Activated naive CD8-positive, alpha-beta T cell treated with anti-CD3 and anti-CD28 coated beads, Interleukin-2, amount 50 U/mL, for 24 hours (primary cell): ENCODE measurements around the gene FILIP1.

ENCODE experiments used
- ATAC-seq: fragments of 150-1000 bp; cut with Tn5 transposase; one replicate; pipeline ENCODE4 v1.10.0; 2021
- DNase-seq: peaks from one replicate; pipeline ENCODE4 v3.0.0; 2021
- H3K27ac Mint-ChIP-seq: one replicate; pipeline ENCODE4 v1.8.0; 2021; ENCODE audit warnings: mild to moderate bottlenecking, mixed read lengths
- H3K27me3 Mint-ChIP-seq: one replicate; pipeline ENCODE4 v1.8.0; 2021; ENCODE audit warnings: mixed read lengths
- H3K36me3 Mint-ChIP-seq: one replicate; pipeline ENCODE4 v1.8.0; 2021; ENCODE audit warnings: low read depth, mixed read lengths
- H3K4me1 Mint-ChIP-seq: one replicate; pipeline ENCODE4 v1.8.0; 2021; ENCODE audit warnings: mixed read lengths
- H3K4me3 Mint-ChIP-seq: one replicate; pipeline ENCODE4 v1.8.0; 2021; ENCODE audit warnings: mild to moderate bottlenecking, moderate library complexity, mixed read lengths
- H3K9me3 Mint-ChIP-seq: one replicate; pipeline ENCODE4 v1.8.0; 2021; ENCODE audit warnings: mixed read lengths

The FILIP1 gene

DNA sequence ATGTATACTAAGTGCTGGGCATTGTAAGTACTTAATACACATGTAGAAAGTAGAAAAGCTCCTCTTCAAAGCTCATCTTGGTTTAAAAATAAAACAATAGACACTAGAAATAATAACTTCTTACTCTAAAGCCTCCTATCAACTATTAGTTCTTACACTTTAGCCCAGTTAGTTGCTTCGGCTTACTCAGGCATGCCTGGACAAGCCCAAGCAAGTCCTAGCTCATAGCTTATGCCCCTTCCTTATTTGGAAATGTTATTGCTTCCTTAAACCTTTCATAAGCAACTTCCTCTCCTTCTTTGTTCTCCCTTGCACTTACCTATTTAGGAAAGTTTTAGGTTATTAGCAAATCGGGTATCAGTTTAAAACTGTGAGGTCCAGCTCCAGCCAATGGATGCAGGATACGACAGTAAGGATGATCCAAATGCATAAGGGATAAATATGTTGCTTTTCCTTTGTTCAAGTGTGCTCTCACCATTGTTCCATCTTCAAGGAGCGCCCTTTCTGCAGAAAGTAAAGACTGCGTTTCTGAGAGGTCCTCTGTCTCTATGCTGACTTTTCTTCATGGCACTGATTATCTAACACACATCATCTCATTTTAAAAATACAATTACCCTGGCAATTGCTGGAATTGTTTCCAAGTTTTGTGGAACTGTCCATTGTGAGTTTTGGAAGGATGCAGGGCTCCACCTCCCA, 221.3 kb downstream of the FILIP1 start:
- peak overlapping the region; percentile 49 for H3K27ac Mint-ChIP-seq
- no peaks in the 10 kb centered on the region for H3K27me3 Mint-ChIP-seq
- H3K9me3 Mint-ChIP-seq: no peaks in the 10 kb centered on the region
- no peak for DNase-seq
- peaks cover 43% of the 10 kb centered on the region for H3K36me3 Mint-ChIP-seq
- H3K4me3 Mint-ChIP-seq: no peak overlapping the region
- peaks cover 69% of the 10 kb centered on the region for H3K4me1 Mint-ChIP-seq
- ATAC-seq: no peak

DNA sequence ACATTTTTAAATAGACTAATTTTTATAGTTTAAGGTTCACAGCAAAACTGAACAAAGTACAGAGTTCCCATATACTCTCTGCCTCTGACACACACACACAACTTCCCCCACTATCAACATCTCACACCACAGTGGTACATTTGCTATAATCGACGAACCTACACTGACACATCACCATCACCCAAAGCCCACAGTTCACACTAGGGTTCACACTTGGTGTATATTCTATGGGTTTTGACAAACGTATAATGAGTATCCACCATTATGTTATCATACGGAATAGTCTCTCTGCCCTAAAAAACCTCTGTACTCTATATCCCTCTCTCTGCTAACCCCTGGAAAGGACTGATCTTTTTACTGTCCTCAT, 224.6 kb downstream of the FILIP1 start:
- peaks cover 26% of the 10 kb centered on the region for H3K36me3 Mint-ChIP-seq
- DNase-seq (no peak), ATAC-seq (no peak)
- H3K9me3 Mint-ChIP-seq: no peaks in the 10 kb centered on the region
- no peak overlapping the region for H3K27ac Mint-ChIP-seq
- H3K27me3 Mint-ChIP-seq: no peaks in the 10 kb centered on the region
- peaks cover 48% of the 10 kb centered on the region for H3K4me1 Mint-ChIP-seq
- H3K4me3 Mint-ChIP-seq: no peak overlapping the region

DNA sequence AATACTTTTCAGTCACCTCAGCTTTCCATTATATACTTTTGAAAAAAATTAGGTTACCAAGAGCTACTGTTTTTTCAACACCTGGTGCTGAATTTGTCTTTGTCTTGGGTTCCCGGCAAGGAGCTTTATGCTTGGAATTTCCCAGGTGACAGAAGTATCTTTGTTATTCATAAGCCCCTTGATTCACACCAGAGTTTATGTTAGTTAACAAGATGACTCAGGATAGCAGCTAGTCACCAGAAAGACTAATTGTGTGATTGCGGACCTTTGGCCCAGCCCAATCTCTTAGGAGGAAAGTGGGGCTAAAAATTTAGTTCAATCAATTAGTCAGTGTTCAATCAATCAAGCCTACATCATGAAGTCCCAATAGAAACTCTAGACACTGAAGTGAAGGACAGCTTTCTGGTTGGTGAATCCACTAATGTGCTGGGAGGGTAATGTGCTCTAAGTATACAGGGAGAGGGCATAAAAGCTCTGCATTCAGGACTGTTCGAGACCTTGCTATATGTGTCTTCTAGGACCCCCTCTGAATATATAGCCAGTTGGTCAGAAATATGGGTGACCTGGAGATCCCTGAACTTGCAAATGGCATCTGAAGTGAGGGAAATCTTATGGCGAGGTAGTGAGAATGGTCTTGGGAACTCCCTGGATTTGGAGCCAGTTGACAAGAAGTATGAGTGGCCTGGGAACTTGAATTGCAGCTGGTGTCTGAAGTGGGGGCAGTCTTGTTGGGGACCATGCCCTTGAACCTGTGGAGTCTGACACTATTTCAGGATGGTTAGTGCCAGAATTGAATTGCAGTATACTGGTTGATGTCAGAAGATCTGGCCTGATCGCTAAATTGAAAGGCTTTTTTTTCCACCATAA, 225.2 kb downstream of the FILIP1 start:
- peaks cover 44% of the 10 kb centered on the region for H3K4me1 Mint-ChIP-seq

DNA sequence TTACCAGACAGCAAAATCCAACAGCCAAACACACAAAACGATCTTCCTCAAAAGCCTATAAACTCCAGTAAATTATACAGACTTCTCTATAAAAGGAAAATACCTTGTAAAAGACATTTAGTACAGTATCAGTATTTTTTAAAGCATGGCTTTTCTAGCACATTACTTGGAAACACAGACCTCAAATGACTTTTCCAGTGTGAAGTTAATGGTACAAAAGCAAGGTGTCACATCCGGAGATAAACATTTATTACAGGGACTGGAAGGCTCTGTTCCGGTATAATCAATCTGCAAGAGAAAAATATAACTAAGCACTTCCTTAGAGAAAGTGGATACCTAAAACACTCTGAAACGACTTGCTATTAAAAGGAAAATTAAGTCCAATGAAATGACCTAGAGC, 226.1 kb downstream of the FILIP1 start:
- DNase-seq (no peak), ATAC-seq (no peak)
- H3K27ac Mint-ChIP-seq: no peak overlapping the region
- H3K4me1 Mint-ChIP-seq: peaks cover 40% of the 10 kb centered on the region
- H3K27me3 Mint-ChIP-seq: no peaks in the 10 kb centered on the region
- peaks cover 21% of the 10 kb centered on the region for H3K36me3 Mint-ChIP-seq
- no peak overlapping the region for H3K4me3 Mint-ChIP-seq
- no peaks in the 10 kb centered on the region for H3K9me3 Mint-ChIP-seq

More for the DNA sequence above, 225.2 kb downstream of the FILIP1 start:
- H3K9me3 Mint-ChIP-seq: no peaks in the 10 kb centered on the region
- peak overlapping the region; percentile 59 for H3K27ac Mint-ChIP-seq
- ATAC-seq: peak; percentile 74
- H3K4me3 Mint-ChIP-seq: no peak overlapping the region
- H3K27me3 Mint-ChIP-seq: no peaks in the 10 kb centered on the region
- DNase-seq: no peak
- peaks cover 24% of the 10 kb centered on the region for H3K36me3 Mint-ChIP-seq

DNA sequence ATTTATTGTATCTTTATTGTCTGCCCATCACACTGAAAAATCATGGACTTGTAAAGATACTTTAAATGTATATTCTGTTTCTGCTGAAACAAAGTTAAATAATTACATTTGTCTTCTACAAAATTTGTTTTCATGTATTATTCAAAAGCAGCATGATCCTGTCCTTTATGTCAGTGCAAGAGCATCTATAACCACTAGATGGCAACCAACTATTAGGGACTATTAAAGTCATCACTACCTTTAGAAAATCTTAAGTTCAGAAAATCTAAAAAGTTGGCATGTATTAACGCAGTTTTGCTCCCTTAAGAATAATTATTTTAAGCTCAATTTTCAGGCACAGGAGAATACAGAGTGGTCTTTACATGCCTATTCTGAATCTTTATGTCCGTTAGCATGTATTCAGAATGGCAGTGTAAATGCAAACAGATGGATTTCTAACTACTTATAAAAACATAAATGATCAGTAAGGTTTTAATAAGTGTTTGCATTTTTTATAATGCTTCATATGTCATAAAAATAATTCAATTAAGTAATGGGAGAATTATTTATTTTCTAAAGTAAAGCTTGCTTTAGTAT, 226.8 kb downstream of the FILIP1 start:
- no peaks in the 10 kb centered on the region for H3K9me3 Mint-ChIP-seq
- H3K27me3 Mint-ChIP-seq: no peaks in the 10 kb centered on the region
- H3K4me3 Mint-ChIP-seq: no peak overlapping the region
- H3K36me3 Mint-ChIP-seq: peaks cover 15% of the 10 kb centered on the region
- no peak overlapping the region for H3K27ac Mint-ChIP-seq
- DNase-seq (no peak), ATAC-seq (no peak)
- H3K4me1 Mint-ChIP-seq: peaks cover 39% of the 10 kb centered on the region

DNA sequence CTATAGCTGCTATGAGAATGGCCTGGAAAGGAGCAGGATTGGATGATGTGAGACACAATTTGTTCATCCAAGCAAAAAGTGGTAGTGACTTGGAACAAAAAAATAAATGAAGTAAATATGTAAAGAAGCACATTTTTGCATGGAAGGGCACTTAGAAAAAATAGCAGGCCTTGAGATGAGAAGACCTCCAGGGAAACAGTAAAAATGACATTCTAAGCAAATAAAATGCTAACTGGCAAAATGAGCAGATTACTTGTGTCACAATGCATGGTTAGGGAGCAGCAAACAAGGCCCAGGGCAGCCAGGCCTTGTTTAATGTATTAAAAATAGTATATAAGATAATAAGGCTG, 230.2 kb downstream of the FILIP1 start:
- Mint-ChIP-seq H3K27me3 (no peaks in the 10 kb centered on the region), H3K9me3 (no peaks in the 10 kb centered on the region)

DNA sequence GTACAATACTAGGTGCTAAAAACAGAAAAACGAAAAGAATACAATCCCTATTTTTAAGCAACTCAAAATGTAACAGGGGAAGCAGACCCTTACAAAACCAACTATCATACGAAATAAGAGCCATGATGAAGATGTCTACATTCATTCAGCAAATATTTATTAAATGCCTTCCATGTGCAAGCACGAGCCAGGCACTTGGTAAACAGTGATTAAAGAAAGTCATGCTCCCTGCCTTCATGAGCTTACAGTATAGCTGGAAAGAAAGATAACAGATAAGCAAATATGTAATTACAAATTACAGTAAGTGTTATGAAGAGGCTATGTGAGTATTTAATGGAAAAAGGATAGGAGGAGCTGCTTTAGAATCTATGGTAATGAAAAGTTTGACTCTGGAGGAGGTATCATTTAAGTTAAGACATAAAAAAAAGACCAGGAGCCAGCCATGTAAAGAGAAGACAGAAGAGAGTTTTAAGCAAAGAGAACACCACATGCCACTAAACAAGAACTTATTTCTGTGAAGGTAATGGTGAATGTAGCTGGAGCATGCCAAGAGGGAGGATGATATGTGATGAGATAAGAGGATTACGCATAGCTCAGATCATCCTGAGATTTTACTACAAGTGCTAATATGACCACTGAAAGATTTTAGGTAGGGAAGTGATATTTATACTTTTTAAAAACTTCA, 230.7 kb downstream of the FILIP1 start:
- H3K36me3 Mint-ChIP-seq: peaks cover 19% of the 10 kb centered on the region
- ATAC-seq: no peak

More for the DNA sequence above, 230.2 kb downstream of the FILIP1 start:
- no peak overlapping the region for H3K4me3 Mint-ChIP-seq
- DNase-seq: no peak
- H3K36me3 Mint-ChIP-seq: peaks cover 19% of the 10 kb centered on the region
- H3K4me1 Mint-ChIP-seq: peaks cover 17% of the 10 kb centered on the region
- H3K27ac Mint-ChIP-seq: no peak overlapping the region
- ATAC-seq: no peak

DNA sequence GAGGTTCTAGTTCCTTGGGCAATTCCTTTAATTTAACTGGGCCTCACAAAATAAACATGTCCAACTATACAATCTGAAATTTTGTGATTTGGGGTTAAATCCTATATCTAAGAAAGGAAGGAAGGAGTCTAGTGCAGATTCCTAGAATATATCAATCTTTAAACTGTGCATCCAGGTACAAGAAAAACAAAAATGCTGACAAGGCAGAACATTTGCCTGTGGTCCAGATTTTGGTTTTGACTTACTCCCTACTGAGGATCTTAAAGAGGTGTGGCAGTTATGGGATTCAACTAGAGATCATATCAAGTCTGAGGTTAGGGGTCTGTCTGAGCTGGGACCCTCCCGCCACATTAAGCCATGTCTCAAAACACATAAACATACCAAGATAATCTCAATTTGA, 232.3 kb downstream of the FILIP1 start:
- no peaks in the 10 kb centered on the region for H3K4me1 Mint-ChIP-seq
- H3K36me3 Mint-ChIP-seq: peaks cover 19% of the 10 kb centered on the region
- H3K9me3 Mint-ChIP-seq: no peaks in the 10 kb centered on the region

More for the DNA sequence above, 230.7 kb downstream of the FILIP1 start:
- no peak overlapping the region for H3K4me3 Mint-ChIP-seq
- H3K27ac Mint-ChIP-seq: no peak overlapping the region
- DNase-seq: no peak
- peaks cover 12% of the 10 kb centered on the region for H3K4me1 Mint-ChIP-seq
- H3K9me3 Mint-ChIP-seq: no peaks in the 10 kb centered on the region
- no peaks in the 10 kb centered on the region for H3K27me3 Mint-ChIP-seq

DNA sequence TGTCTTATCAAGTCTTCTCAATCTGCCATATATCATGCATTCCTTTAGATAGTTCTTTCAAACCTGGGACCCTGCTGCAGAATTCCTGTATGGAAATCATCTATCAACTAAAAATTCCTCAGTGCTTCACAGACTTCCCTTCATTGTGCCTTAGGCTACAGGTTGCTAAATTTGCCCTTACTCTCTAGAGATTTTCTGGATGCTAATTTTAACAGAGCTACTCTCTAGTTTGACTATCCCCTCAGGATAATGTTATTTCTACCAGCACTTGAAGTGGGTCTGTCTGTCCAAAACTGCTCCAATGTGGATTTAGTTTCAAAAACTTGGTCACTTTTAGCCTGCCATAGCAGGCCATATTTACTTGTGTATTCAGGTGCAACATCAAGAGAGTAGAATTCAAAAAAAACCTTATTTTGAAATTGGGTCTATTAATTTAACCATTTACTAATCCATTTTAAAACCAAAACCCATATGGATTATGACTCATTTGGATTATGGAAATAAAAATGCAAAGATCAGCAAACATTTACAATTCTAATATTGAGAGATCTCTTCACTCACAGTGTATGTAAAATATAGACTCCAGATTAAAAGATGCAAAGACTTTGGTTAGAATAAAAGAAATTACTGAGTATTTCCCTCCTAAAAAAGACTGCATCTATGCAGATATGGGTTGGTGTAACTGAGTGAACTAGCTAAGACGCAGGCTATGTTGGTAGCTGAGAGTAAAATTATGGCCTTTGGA, 236.1 kb downstream of the FILIP1 start:
- Mint-ChIP-seq H3K9me3 (no peaks in the 10 kb centered on the region), H3K36me3 (peaks cover 13% of the 10 kb centered on the region), H3K4me1 (no peaks in the 10 kb centered on the region), H3K4me3 (no peak overlapping the region), H3K27ac (no peak overlapping the region), H3K27me3 (no peaks in the 10 kb centered on the region)
- DNase-seq: no peak
- no peak for ATAC-seq

More for the DNA sequence above, 232.3 kb downstream of the FILIP1 start:
- H3K27me3 Mint-ChIP-seq: no peaks in the 10 kb centered on the region
- ATAC-seq (no peak), DNase-seq (no peak)
- H3K27ac Mint-ChIP-seq: no peak overlapping the region
- H3K4me3 Mint-ChIP-seq: no peak overlapping the region

DNA sequence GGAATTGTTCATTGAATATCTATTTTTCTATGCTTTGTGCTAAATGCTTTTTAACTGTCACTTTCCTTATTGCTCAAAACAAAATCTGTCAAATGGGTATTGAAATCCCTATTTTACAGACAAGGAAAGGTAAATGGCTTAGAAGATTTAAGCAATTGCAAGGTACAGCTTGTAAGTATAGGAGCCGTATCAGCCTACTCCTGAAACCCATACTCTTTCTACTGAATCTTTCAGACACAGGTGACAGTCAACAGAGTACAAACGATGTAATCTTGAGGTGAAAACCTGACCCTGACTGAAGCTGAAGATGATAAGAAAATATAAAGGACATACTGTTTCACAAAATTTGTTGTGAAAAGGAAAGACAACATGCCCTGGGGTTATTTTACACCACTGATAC, 243.0 kb downstream of the FILIP1 start:
- Mint-ChIP-seq H3K9me3 (no peaks in the 10 kb centered on the region), H3K27me3 (peaks cover 10% of the 10 kb centered on the region), H3K27ac (no peak overlapping the region), H3K4me3 (no peak overlapping the region), H3K4me1 (no peaks in the 10 kb centered on the region), H3K36me3 (no peaks in the 10 kb centered on the region)
- no peak for ATAC-seq
- DNase-seq: no peak

DNA sequence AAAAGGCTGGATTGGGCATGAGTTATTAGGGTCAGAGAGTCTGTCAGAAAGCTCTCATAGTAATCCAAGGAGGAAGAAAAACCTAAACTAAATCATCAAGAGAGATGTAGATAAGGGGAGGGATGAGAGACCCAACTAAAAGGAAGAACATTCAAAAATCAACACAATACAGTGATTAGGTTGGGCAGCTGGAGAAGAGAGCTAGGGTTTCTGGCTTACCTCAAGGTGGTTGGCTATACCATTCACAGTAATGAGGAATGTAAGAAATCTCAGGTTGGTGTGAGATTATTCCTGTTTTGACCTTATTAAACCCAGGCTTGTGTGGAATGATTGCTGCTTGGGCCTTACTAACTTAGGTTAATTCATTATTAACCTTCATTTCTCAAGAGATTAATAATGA, 243.8 kb downstream of the FILIP1 start:
- peaks cover 1% of the 10 kb centered on the region for H3K4me1 Mint-ChIP-seq
- ATAC-seq: no peak
- H3K9me3 Mint-ChIP-seq: no peaks in the 10 kb centered on the region
- no peak for DNase-seq
- no peaks in the 10 kb centered on the region for H3K36me3 Mint-ChIP-seq
- peaks cover 11% of the 10 kb centered on the region for H3K27me3 Mint-ChIP-seq
- no peak overlapping the region for H3K4me3 Mint-ChIP-seq
- H3K27ac Mint-ChIP-seq: no peak overlapping the region

DNA sequence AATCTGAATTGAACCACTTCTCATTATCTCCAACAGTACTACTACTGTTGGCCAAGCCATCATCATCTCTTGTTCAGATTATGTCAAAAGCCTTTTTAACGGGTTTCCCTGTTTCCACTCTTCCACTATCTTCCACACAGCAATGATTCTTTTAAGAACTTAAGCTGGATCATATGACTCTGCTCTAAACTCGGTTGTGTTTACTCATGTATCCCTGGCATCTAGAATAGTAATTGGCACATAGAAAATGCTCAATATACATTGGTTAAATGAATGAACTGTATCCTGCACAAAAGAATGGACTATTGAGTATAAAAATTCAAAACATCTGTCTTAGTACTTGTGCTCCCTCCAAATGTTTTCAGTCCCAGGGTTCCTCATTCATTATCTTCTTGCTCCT, 247.2 kb downstream of the FILIP1 start:
- DNase-seq (no peak), ATAC-seq (no peak)
- Mint-ChIP-seq H3K36me3 (peaks cover 5% of the 10 kb centered on the region), H3K27me3 (peaks cover 11% of the 10 kb centered on the region), H3K4me3 (no peak overlapping the region), H3K27ac (no peak overlapping the region), H3K9me3 (no peaks in the 10 kb centered on the region), H3K4me1 (peaks cover 23% of the 10 kb centered on the region)

DNA sequence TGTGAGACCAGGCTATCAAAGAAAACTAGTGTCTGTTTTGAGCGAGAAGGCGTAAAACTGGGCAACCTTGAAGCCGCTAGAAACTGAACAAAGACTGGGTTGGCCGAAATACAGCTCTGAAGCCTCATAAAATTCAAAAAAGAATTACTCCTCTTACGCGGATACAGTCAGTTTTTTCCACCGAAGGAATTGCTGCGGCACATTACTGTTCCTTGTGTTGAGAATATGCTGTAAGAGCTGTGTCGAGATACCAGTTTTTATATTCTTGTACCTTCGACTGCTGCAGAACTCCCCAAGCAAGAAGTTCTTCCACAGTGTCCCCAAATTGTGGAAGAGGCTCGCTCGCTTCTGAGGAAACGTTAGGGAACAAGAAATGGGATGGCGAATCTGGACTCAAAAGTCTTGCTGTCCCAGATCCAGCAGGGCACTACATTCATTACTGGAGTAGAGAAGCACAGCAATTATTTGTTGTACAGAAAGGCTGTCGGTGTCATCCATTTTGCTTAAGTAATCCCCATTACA, 249.5 kb downstream of the FILIP1 start:
- H3K36me3 Mint-ChIP-seq: peaks cover 22% of the 10 kb centered on the region
- peak overlapping the region; percentile 95 for H3K4me3 Mint-ChIP-seq
- H3K4me1 Mint-ChIP-seq: peaks cover 41% of the 10 kb centered on the region
- H3K27ac Mint-ChIP-seq: peak overlapping the region; percentile 97
- no peaks in the 10 kb centered on the region for H3K9me3 Mint-ChIP-seq
- no peak for DNase-seq
- peak; percentile 1 for ATAC-seq
- H3K27me3 Mint-ChIP-seq: peaks cover 11% of the 10 kb centered on the region
